WTC11 (cell line): ENCODE measurements around the gene GLOD5.

Experiments
- ATF2 ChIP-seq: sonication (generic); formaldehyde crosslinking; IDR thresholded peaks from 2 replicates; pipeline ENCODE4 v1.8.1; 2022; ENCODE audit warnings: low read depth, missing genetic modification reagents, borderline replicate concordance
- CREB1 ChIP-seq: sonication (generic); formaldehyde crosslinking; IDR thresholded peaks from 2 replicates; pipeline ENCODE4 v1.8.0; 2023; ENCODE audit warnings: mild to moderate bottlenecking, missing genetic modification reagents
- CREM ChIP-seq: sonication (generic); formaldehyde crosslinking; IDR thresholded peaks from 2 replicates; pipeline ENCODE4 v1.8.1; 2022; ENCODE audit warnings: mild to moderate bottlenecking, missing genetic modification reagents, moderate library complexity
- MLX ChIP-seq: sonication (generic); formaldehyde crosslinking; IDR thresholded peaks from 2 replicates; pipeline ENCODE4 v1.8.1; 2023; ENCODE audit warnings: mild to moderate bottlenecking, missing genetic modification reagents, moderate library complexity
- OVOL2 ChIP-seq: fragments of 250-450 bp; sonication (Bioruptor Pico); IDR thresholded peaks from 2 replicates; pipeline ENCODE4 v1.9.0; 2021; ENCODE audit warnings: mild to moderate bottlenecking, borderline replicate concordance
- TCF7 ChIP-seq: sonication (generic); formaldehyde crosslinking; IDR thresholded peaks from 2 replicates; pipeline ENCODE4 v1.8.0; 2022; ENCODE audit warnings: mild to moderate bottlenecking, low read depth, missing genetic modification reagents, moderate library complexity
- USF2 ChIP-seq: sonication (generic); formaldehyde crosslinking; IDR thresholded peaks from 2 replicates; pipeline ENCODE4 v1.8.1; 2023; ENCODE audit warnings: mild to moderate bottlenecking, missing genetic modification reagents, moderate library complexity
- ZNF281 ChIP-seq: sonication (generic); formaldehyde crosslinking; IDR thresholded peaks from 2 replicates; pipeline ENCODE4 v1.8.0; 2023; ENCODE audit warnings: mild to moderate bottlenecking, missing genetic modification reagents
- ZNF317 ChIP-seq: sonication (generic); formaldehyde crosslinking; IDR thresholded peaks from 2 replicates; pipeline ENCODE4 v1.8.1; 2023; ENCODE audit warnings: low read depth, mild to moderate bottlenecking, moderate library complexity, missing genetic modification reagents, borderline replicate concordance
- TF ChIP-seq, protein P1 (sequence below): fragments of 200-600 bp; IDR thresholded peaks from 2 replicates; pipeline ENCODE4 v1.8.0; 2022; ENCODE audit warnings: antibody characterized with exemption
- TF ChIP-seq, protein P2 (sequence below): fragments of 250-450 bp; sonication (Bioruptor Pico); IDR thresholded peaks from 2 replicates; pipeline ENCODE4 v1.9.0; 2021; ENCODE audit warnings: moderate library complexity, mild to moderate bottlenecking, inconsistent platforms, borderline replicate concordance

GRCh38 chrX:48749182-48749581 lies 12.4 kb upstream of the GLOD5 start:
- TF ChIP-seq CREM (CRISPR knock-in tag) (no peak), USF2 (no peak), OVOL2 (CRISPR knock-in tag) (no peak), MLX (CRISPR knock-in tag) (no peak), TCF7 (CRISPR knock-in tag) (no peak), CREB1 (CRISPR knock-in tag) (no peak), ATF2 (CRISPR knock-in tag) (no peak), ZNF317 (CRISPR knock-in tag) (no peak), ZNF281 (CRISPR knock-in tag) (no peak)
- TF ChIP-seq, protein P1, sequence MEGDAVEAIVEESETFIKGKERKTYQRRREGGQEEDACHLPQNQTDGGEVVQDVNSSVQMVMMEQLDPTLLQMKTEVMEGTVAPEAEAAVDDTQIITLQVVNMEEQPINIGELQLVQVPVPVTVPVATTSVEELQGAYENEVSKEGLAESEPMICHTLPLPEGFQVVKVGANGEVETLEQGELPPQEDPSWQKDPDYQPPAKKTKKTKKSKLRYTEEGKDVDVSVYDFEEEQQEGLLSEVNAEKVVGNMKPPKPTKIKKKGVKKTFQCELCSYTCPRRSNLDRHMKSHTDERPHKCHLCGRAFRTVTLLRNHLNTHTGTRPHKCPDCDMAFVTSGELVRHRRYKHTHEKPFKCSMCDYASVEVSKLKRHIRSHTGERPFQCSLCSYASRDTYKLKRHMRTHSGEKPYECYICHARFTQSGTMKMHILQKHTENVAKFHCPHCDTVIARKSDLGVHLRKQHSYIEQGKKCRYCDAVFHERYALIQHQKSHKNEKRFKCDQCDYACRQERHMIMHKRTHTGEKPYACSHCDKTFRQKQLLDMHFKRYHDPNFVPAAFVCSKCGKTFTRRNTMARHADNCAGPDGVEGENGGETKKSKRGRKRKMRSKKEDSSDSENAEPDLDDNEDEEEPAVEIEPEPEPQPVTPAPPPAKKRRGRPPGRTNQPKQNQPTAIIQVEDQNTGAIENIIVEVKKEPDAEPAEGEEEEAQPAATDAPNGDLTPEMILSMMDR = no peak
- TF ChIP-seq, protein P2, sequence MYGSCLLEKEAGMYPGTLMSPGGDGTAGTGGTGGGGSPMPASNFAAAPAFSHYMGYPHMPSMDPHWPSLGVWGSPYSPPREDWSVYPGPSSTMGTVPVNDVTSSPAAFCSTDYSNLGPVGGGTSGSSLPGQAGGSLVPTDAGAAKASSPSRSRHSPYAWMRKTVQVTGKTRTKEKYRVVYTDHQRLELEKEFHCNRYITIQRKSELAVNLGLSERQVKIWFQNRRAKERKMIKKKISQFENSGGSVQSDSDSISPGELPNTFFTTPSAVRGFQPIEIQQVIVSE = no peak
